DND-41 (cell line): ENCODE results near the gene ALDH9A1.

Experiments
- CTCF ChIP-seq: IDR thresholded peaks from 2 replicates; pipeline ENCODE4 v1.5.1; 2012; ENCODE audit warnings: borderline replicate concordance, low read length, moderate library complexity, mild to moderate bottlenecking; ENCODE audit not compliant: poor library complexity, severe bottlenecking; ENCODE audit errors: extremely low read depth
- EZH2 ChIP-seq: IDR thresholded peaks from 3 replicates; pipeline ENCODE4 v1.6.1; 2012; ENCODE audit warnings: borderline replicate concordance, low read depth, mild to moderate bottlenecking, moderate library complexity, low read length, inconsistent platforms; ENCODE audit not compliant: severe bottlenecking

- peak; percentile 92 for TF ChIP-seq CTCF
- no peak for TF ChIP-seq EZH2
These were observed 19.7 kb upstream of the ALDH9A1 start for GRCh38 chr1:165717918-165718515.
